ENCODE data around the gene CMTM1.

The CMTM1 gene

GRCh38 chr16:66536525-66536924, 29.7 kb upstream of the CMTM1 start:
- DNase-seq: no peak
- H3K27ac ChIP-seq: no peak overlapping the region
- H3K27me3 ChIP-seq (ENCODE audit: insufficient read depth, low read depth, severe bottlenecking): no peaks in the 10 kb centered on the region
- no peaks in the 10 kb centered on the region; the same call in 1 of the 2 replicates for H3K36me3 ChIP-seq
- H3K9me3 ChIP-seq (ENCODE audit: severe bottlenecking): no peaks in the 10 kb centered on the region
- no peak overlapping the region for H3K4me3 ChIP-seq (ENCODE audit: low read depth, low read length)
- no peak for TF ChIP-seq CTCF (IDR thresholded peaks at IDR 0.05; ENCODE audit: low read depth, low read length)

- TF ChIP-seq CTCF (IDR thresholded peaks at IDR 0.05; ENCODE audit: low read depth, low read length): no peak
Measured at GRCh38 chr16:66537236-66537635, 29.0 kb upstream of the CMTM1 start.

GRCh38 chr16:66538910-66539309, 27.3 kb upstream of the CMTM1 start:
- no peak overlapping the region for H3K27ac ChIP-seq
- no peaks in the 10 kb centered on the region for H3K36me3 ChIP-seq
- H3K4me3 ChIP-seq (ENCODE audit: low read depth, low read length): no peak overlapping the region
- no peak for DNase-seq
- no peaks in the 10 kb centered on the region for H3K9me3 ChIP-seq (ENCODE audit: severe bottlenecking)
- no peaks in the 10 kb centered on the region for H3K27me3 ChIP-seq (ENCODE audit: insufficient read depth, low read depth, severe bottlenecking)
- TF ChIP-seq CTCF (IDR thresholded peaks at IDR 0.05; ENCODE audit: low read depth, low read length): no peak

More at GRCh38 chr16:66537236-66537635, 29.0 kb upstream of the CMTM1 start:
- Histone ChIP-seq H3K4me3 (ENCODE audit: low read depth, low read length) (no peak overlapping the region), H3K9me3 (ENCODE audit: severe bottlenecking) (no peaks in the 10 kb centered on the region), H3K36me3 (no peaks in the 10 kb centered on the region), H3K27ac (no peak overlapping the region), H3K27me3 (ENCODE audit: insufficient read depth, low read depth, severe bottlenecking) (no peaks in the 10 kb centered on the region)
- no peak for DNase-seq

GRCh38 chr16:66539623-66540469, 26.4 kb upstream of the CMTM1 start:
- no peaks in the 10 kb centered on the region for H3K36me3 ChIP-seq
- H3K27me3 ChIP-seq (ENCODE audit: insufficient read depth, low read depth, severe bottlenecking): no peaks in the 10 kb centered on the region
- DNase-seq: no peak
- TF ChIP-seq CTCF (IDR thresholded peaks at IDR 0.05; ENCODE audit: low read depth, low read length): no peak
- H3K27ac ChIP-seq: no peak overlapping the region
- no peak overlapping the region for H3K4me3 ChIP-seq (ENCODE audit: low read depth, low read length)
- no peaks in the 10 kb centered on the region for H3K9me3 ChIP-seq (ENCODE audit: severe bottlenecking)

GRCh38 chr16:66541388-66542355, 24.6 kb upstream of the CMTM1 start:
- H3K36me3 ChIP-seq: no peaks in the 10 kb centered on the region
- TF ChIP-seq CTCF (IDR thresholded peaks at IDR 0.05; ENCODE audit: low read depth, low read length): no peak
- H3K27ac ChIP-seq: no peak overlapping the region
- H3K9me3 ChIP-seq (ENCODE audit: severe bottlenecking): no peaks in the 10 kb centered on the region
- H3K27me3 ChIP-seq (ENCODE audit: insufficient read depth, low read depth, severe bottlenecking): no peaks in the 10 kb centered on the region
- no peak for DNase-seq
- no peak overlapping the region for H3K4me3 ChIP-seq (ENCODE audit: low read depth, low read length)
